K562 (cell line): Measurements from ENCODE around the gene KRT80. TPM values are rescaled to one million over a fixed set of nuclear protein-coding genes. Genes with fewer than 3 reads are reported as not detected.

Experiments used
- ATAC-seq: fragments of 200-7000 bp; cut with Tn5 transposase; 3 replicates; pipeline ENCODE4 v1.9.1; 2020; ENCODE audit warnings: moderate library complexity
- BruUV-seq: library from RNA; stranded (reverse); fragments of 400-500 nt; replicated peaks from 2 replicates; lab custom pipeline; 2021; lab: Mats Ljungman, UMichigan
- CTCF ChIA-PET: fragments of 300-600 bp; formaldehyde crosslinking; extraction: SDS; loops from one replicate; lab custom pipeline; 2021; ENCODE audit warnings: low intra/inter-chr PET ratio; lab: Yijun Ruan, JAX
- POLR2A ChIA-PET: fragments of 300-600, 350-650 bp; sonication (Branson Sonifier 250); formaldehyde crosslinking; extraction: SDS; loops from one replicate; lab custom pipeline; 2021; ENCODE audit warnings: antibody characterized with exemption, inconsistent platforms; lab: Yijun Ruan, JAX
- DNase-seq, 4 experiments: peaks; one replicate each; pipeline versions ENCODE4 v3.0.0 to v3.0.0-alpha.2; 2011 to 2018; ENCODE audit warnings: low spot score in 3 of 4, mixed read lengths in 3 of 4; ENCODE audit errors: extremely low read depth in 1 of 4
- FAIRE-seq: peaks from 2 replicates; lab custom pipeline; 2011; peaks lifted over from hg19 to GRCh38; lab: Jason Lieb, UNC
- H2AFZ ChIP-seq: 2 replicates; pipeline ENCODE4 v1.6.0; 2011; ENCODE audit warnings: low read depth, low read length, control low read depth, inconsistent platforms
- H3K27ac ChIP-seq: fragments of 200-600 bp; 3 replicates; pipeline ENCODE4 v1.8.0; 2011; ENCODE audit warnings: low read depth, mild to moderate bottlenecking, control low read depth, inconsistent platforms, low read length, moderate library complexity, mixed read lengths; ENCODE audit errors: extremely low read depth
- H3K27me3 ChIP-seq, 2 experiments: fragments of 300-600 bp in 1 of 2; 2 replicates in 1 of 2; 3 replicates in 1 of 2; pipeline versions ENCODE4 v1.6.0 to v1.8.0; 2011; ENCODE audit warnings: inconsistent platforms in 2 of 2, low read length in 2 of 2, mild to moderate bottlenecking in 1 of 2, mixed read lengths in 1 of 2, moderate library complexity in 1 of 2; ENCODE audit not compliant: control insufficient read depth in 2 of 2, insufficient read depth in 2 of 2
- H3K36me3 ChIP-seq: fragments of 300-600 bp; 3 replicates; pipeline ENCODE4 v1.8.0; 2011; ENCODE audit warnings: mild to moderate bottlenecking, low read length, inconsistent platforms; ENCODE audit not compliant: control insufficient read depth, insufficient read depth
- H3K4me1 ChIP-seq, 2 experiments: fragments of 200-600 bp in 1 of 2; replicated peaks in 1 of 2; 2 replicates in 1 of 2; 3 replicates in 1 of 2; pipeline versions ENCODE4 v1.5.1 to v1.8.0; 2011; ENCODE audit warnings: inconsistent platforms in 2 of 2, low read length in 2 of 2, mild to moderate bottlenecking in 1 of 2, mixed read lengths in 1 of 2, moderate library complexity in 1 of 2; ENCODE audit not compliant: control insufficient read depth in 2 of 2, insufficient read depth in 2 of 2
- H3K4me2 ChIP-seq: 2 replicates; pipeline ENCODE4 v1.6.1; 2011; ENCODE audit warnings: low read length, control low read depth, inconsistent platforms, mixed read lengths; ENCODE audit not compliant: insufficient read depth
- H3K4me3 ChIP-seq: fragments of 200-600 bp; sonication (generic), shearing (Covaris generic); 2 replicates; pipeline ENCODE4 v1.5.1; 2016; ENCODE audit warnings: control low read depth, inconsistent platforms
- H3K79me2 ChIP-seq: fragments of 200-600 bp; 3 replicates; pipeline ENCODE4 v1.8.0; 2011; ENCODE audit warnings: low read length, inconsistent platforms; ENCODE audit not compliant: control insufficient read depth, insufficient read depth
- H3K9ac ChIP-seq, 2 experiments: 2 replicates each; pipeline versions ENCODE4 v1.6.0 to v1.6.1; 2011; ENCODE audit warnings: low read depth in 2 of 2, low read length in 2 of 2, control low read depth in 1 of 2, inconsistent platforms in 1 of 2, mild to moderate bottlenecking in 1 of 2, mixed read lengths in 1 of 2; ENCODE audit not compliant: insufficient read depth in 1 of 2
- H3K9me1 ChIP-seq: one replicate; pipeline ENCODE4 v1.6.0; 2011; ENCODE audit warnings: inconsistent platforms, mild to moderate bottlenecking, low read length, moderate library complexity; ENCODE audit not compliant: control insufficient read depth, insufficient read depth
- H3K9me3 ChIP-seq: replicated peaks from 2 replicates; pipeline ENCODE4 v1.5.1; 2011; ENCODE audit warnings: low read depth, low read length, inconsistent platforms; ENCODE audit not compliant: control insufficient read depth, insufficient read depth
- H4K20me1 ChIP-seq: replicated peaks from 2 replicates; pipeline ENCODE4 v1.6.1; 2011; ENCODE audit warnings: low read length, inconsistent platforms, mixed read lengths; ENCODE audit not compliant: control insufficient read depth, insufficient read depth
- CHCHD3 ChIP-seq: fragments of 250-450 bp; sonication (Bioruptor Pico); IDR thresholded peaks from 2 replicates; pipeline ENCODE4 v2.1.2; 2022; ENCODE audit warnings: mild to moderate bottlenecking
- HDAC2 ChIP-seq: fragments of 450-650 bp; IDR thresholded peaks from 2 replicates; pipeline ENCODE4 v1.6.1; 2016; ENCODE audit warnings: mild to moderate bottlenecking
- MCM3 ChIP-seq: fragments of 450-650 bp; IDR thresholded peaks from 2 replicates; pipeline ENCODE4 v1.6.1; 2016
- NONO ChIP-seq, 2 experiments: fragments of 200-400 bp in 1 of 2; fragments of 450-650 bp in 1 of 2; formaldehyde crosslinking in 1 of 2; IDR thresholded peaks; 2 replicates each; pipeline ENCODE4 v1.6.1; 2017; ENCODE audit warnings: low read depth in 2 of 2, mild to moderate bottlenecking in 2 of 2, moderate library complexity in 2 of 2, low read length in 1 of 2
- SMAD3 ChIP-seq: fragments of 450-650 bp; formaldehyde crosslinking; conservative IDR thresholded peaks from 2 replicates; pipeline ENCODE4 v1.4.0; 2020; ENCODE audit warnings: mild to moderate bottlenecking
- ZNF217 ChIP-seq: sonication (generic); formaldehyde crosslinking; IDR thresholded peaks from 2 replicates; pipeline ENCODE4 v1.8.0; 2022; ENCODE audit warnings: mild to moderate bottlenecking, missing genetic modification reagents
- ZNF449 ChIP-seq: fragments of 250-450 bp; sonication (Bioruptor Pico); IDR thresholded peaks from 2 replicates; pipeline ENCODE4 v1.8.0; 2022; ENCODE audit warnings: moderate library complexity, mild to moderate bottlenecking, inconsistent platforms
- ZNF551 ChIP-seq: fragments of 250-450 bp; sonication (Bioruptor Pico); IDR thresholded peaks from 2 replicates; pipeline ENCODE4 v1.5.0; 2021; ENCODE audit warnings: mild to moderate bottlenecking, moderate library complexity
- ZNF717 ChIP-seq: fragments of 250-450 bp; sonication (Bioruptor Pico); IDR thresholded peaks from 2 replicates; pipeline ENCODE4 v1.5.0; 2021
- WGBS: fragments of 100-300 bp; shearing (Covaris generic); methylation state at CpG from one replicate; pipeline ENCODE4 v1.1.6; 2016; ENCODE audit warnings: low coverage, mixed read lengths; ENCODE audit not compliant: insufficient coverage; ENCODE audit errors: missing lambda C conversion rate; 5-methylcytosine and 5-hydroxymethylcytosine counted together
- in situ Hi-C: fragments of 300-500 bp; cut with MboI; formaldehyde crosslinking; loops from 4 replicates; pipeline ENCODE4 v1.15.0; 2018; ENCODE audit warnings: inconsistent platforms, mixed read lengths
- intact Hi-C: fragments of 100-400 bp; cut with micrococcal nuclease; formaldehyde crosslinking; loops from 2 replicates; pipeline ENCODE4 v1.14.2; 2022
- polyA plus RNA-seq, 8 experiments: library from polyadenylated mRNA; depleted of rRNA in 4 of 8; stranded (reverse) in 5 of 8; unstranded in 3 of 8; fragments of >200 nt; fragmentation: Nextera tagmentation in 2 of 8; fragmentation: Illumina TruSeq in 1 of 8; extraction: Ambion mirVana in 2 of 8; extraction: Trizol in 1 of 8; gene quantifications; 2 replicates each; pipeline versions ENCODE4 v1.2.1 to v1.2.3, GENCODE V29; 2011 to 2014; ENCODE audit warnings: inconsistent platforms in 1 of 8, missing spikeins in 1 of 8
- total RNA-seq, 7 experiments: library from RNA; depleted of rRNA in 6 of 7; stranded (reverse); fragments of >200 nt in 6 of 7; fragmentation: Illumina TruSeq in 2 of 7; extraction: Trizol in 2 of 7; gene quantifications; 2 replicates each; pipeline versions ENCODE4 v1.2.1 to v1.2.3, GENCODE V29; 2011 to 2021; ENCODE audit warnings: low replicate concordance in 1 of 7

Gene KRT80
- total and polyA plus RNA-seq, 9 of the 15 experiments (the other 6 are each of a cell fraction or from before 2014, with no cell fraction given): not detected

DNA sequence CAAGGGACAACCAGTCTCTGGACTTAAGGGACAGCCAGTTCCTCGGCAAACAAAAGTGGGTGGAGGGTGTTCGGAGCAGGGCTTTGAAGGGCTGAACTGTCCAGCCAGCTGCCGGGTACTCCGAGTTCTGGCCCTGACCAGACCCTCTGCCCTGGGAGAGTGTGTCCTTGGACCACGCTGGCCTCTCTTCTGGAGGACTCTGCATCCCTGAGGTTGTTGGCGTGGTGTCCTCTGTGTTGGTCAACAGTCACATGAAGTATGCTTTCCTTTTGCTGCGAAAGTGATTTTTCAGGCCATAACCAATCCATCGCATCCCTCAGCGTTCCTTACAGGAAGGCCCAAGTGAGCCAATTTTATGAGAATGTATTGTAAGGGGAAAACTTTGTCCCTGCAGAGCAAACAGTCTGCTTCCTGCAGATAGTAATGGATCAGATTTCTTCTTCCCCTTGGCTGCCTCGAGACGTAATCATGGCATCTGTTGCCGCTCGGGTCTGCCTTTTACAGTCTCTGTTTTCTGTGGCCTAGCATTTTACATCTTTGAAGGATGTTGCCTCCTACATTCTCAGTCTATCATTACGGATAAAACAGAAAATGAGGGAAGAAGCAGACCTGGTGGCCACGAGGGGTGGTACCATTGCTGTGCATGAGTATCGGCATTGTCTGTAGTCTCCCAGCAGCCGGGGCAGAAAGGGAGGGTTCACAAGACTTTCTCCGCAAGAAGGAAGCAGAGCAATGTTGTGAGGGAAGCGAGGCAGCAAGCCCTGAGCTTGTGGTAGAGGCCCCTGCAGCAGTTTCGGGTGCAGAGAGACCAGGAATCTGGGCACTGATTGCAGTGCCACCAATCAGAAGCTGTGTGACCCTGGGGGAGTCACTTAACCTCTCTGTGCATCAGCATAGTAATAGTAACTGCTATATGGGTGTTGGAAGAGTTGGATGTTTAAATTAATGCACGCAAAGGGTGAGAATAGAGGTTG, 64.9 kb downstream of the KRT80 start (continued):
- TF ChIP-seq HDAC2: 0 out of 2 replicates have a peak, but pooled peaks have one; percentile 34

GRCh38 chr12:52126050-52126604, 65.7 kb downstream of the KRT80 start:
- H4K20me1 ChIP-seq: no peaks in the 10 kb centered on the region; the same call in 1 of the 2 replicates
- no peak for ATAC-seq
- H3K9me3 ChIP-seq: no peaks in the 10 kb centered on the region
- in situ Hi-C loops: no loop called here
- TF ChIP-seq CHCHD3 (CRISPR knock-in tag) (no peak), MCM3 (no peak), SMAD3 (no peak), ZNF551 (no peak), ZNF449 (CRISPR knock-in tag) (no peak), NONO (IDR thresholded peaks at IDR 0.05; ENCODE audit: low read depth in 2 of 2, low read length in 1 of 2) (no peak), ZNF217 (no peak), ZNF717 (no peak)
- TF ChIP-seq, all 486 proteins: peak for 0
- intact Hi-C loops: no loop called here
- WGBS: 0% methylated on average over 2 of the region's 2 CpGs
- H3K27me3 ChIP-seq: peaks cover 23 to 49% of the 10 kb centered on the region in 2 experiments; a peak in 4 of 5 replicates
- ChIA-PET CTCF (interaction anchor here (1.0 kb wide), 1 partner anchor 101 kb away, joined by 3 read pairs; no protein-coding TSS in a partner anchor), POLR2A (interaction anchor here (0.6 kb wide), 1 partner anchor 191 kb away, joined by 3 read pairs; no protein-coding TSS in a partner anchor)
- no peaks in the 10 kb centered on the region for H3K36me3 ChIP-seq
- no peaks in the 10 kb centered on the region for H3K79me2 ChIP-seq
- BruUV-seq: no TSS peak
- no peak overlapping the region for H3K4me3 ChIP-seq
- FAIRE-seq (no peak), DNase-seq (peak in 1 of 4 experiments; percentile 5)
- H3K4me1 ChIP-seq: peaks cover 4 to 14% of the 10 kb centered on the region in 2 experiments; a peak in 2 of 5 replicates
- no peak overlapping the region for H2AFZ ChIP-seq
- H3K9me1 ChIP-seq: peaks cover 2% of the 10 kb centered on the region
- no peak overlapping the region for H3K27ac ChIP-seq
- no peak overlapping the region for H3K4me2 ChIP-seq
- H3K9ac ChIP-seq: no peak overlapping the region; a peak in 1 of 4 replicates
